Central memory CD8-positive, alpha-beta T cell (primary cell): ENCODE results near the gene CACNG4.

ENCODE experiments used
- ATAC-seq: fragments of 150-1000 bp; cut with Tn5 transposase; replicated peaks from 2 replicates; pipeline ENCODE4 v1.10.0; 2022; ENCODE audit warnings: mild to moderate bottlenecking, moderate FRiP score, moderate number of reproducible peaks; ENCODE audit not compliant: poor library complexity, severe bottlenecking; ENCODE audit errors: extremely low read depth
- DNase-seq, 2 donors: peaks; one replicate each; pipeline ENCODE4 v3.0.0; 2021; ENCODE audit warnings: low spot score in 2 of 2
- H3K27ac Mint-ChIP-seq: one replicate; pipeline ENCODE4 v1.8.0; 2022; ENCODE audit warnings: low read depth, mild to moderate bottlenecking, moderate library complexity, mixed read lengths
- H3K27me3 Mint-ChIP-seq: one replicate; pipeline ENCODE4 v1.8.0; 2022; ENCODE audit warnings: mixed read lengths
- H3K36me3 Mint-ChIP-seq: one replicate; pipeline ENCODE4 v1.8.0; 2022; ENCODE audit warnings: mild to moderate bottlenecking, moderate library complexity, mixed read lengths; ENCODE audit not compliant: insufficient read depth
- H3K4me1 Mint-ChIP-seq: one replicate; pipeline ENCODE4 v1.8.0; 2022; ENCODE audit warnings: mixed read lengths
- H3K4me3 Mint-ChIP-seq: one replicate; pipeline ENCODE4 v1.8.0; 2022; ENCODE audit warnings: mild to moderate bottlenecking, moderate library complexity, mixed read lengths
- H3K9me3 Mint-ChIP-seq: one replicate; pipeline ENCODE4 v1.8.0; 2022; ENCODE audit warnings: mixed read lengths

The CACNG4 gene

GRCh38 chr17:66985338-66986237 lies 21.1 kb downstream of the CACNG4 start:
- DNase-seq = no peak
- H3K4me1 Mint-ChIP-seq = no peaks in the 10 kb centered on the region
- H3K4me3 Mint-ChIP-seq = no peak overlapping the region
- H3K27ac Mint-ChIP-seq = no peak overlapping the region
- H3K27me3 Mint-ChIP-seq = peaks cover 89% of the 10 kb centered on the region
- no peak for ATAC-seq
- no peaks in the 10 kb centered on the region for H3K9me3 Mint-ChIP-seq
- no peaks in the 10 kb centered on the region for H3K36me3 Mint-ChIP-seq

DNA sequence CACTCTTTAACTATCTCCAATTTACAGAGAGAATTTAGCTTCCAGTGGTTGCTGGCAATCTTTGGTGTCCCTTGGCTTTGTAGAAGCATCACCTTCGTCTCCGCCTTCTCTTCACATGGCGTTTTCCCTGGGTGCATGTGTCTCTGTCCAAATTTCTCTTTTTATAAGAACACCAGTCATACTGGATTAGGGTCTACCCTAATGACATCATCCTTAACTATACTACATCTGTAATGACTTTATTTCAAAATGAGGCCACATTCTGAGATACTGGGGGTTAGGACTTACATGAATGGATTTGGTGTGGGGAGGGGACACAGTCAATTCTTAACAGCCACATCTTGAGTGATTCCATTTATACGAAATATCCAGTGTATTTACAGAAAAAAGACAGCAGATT lies 22.2 kb downstream of the CACNG4 start:
- H3K36me3 Mint-ChIP-seq = no peaks in the 10 kb centered on the region
- peaks cover 91% of the 10 kb centered on the region for H3K27me3 Mint-ChIP-seq
- no peak for ATAC-seq
- H3K27ac Mint-ChIP-seq = no peak overlapping the region
- DNase-seq = no peak
- no peak overlapping the region for H3K4me3 Mint-ChIP-seq
- no peaks in the 10 kb centered on the region for H3K9me3 Mint-ChIP-seq
- no peaks in the 10 kb centered on the region for H3K4me1 Mint-ChIP-seq

DNA sequence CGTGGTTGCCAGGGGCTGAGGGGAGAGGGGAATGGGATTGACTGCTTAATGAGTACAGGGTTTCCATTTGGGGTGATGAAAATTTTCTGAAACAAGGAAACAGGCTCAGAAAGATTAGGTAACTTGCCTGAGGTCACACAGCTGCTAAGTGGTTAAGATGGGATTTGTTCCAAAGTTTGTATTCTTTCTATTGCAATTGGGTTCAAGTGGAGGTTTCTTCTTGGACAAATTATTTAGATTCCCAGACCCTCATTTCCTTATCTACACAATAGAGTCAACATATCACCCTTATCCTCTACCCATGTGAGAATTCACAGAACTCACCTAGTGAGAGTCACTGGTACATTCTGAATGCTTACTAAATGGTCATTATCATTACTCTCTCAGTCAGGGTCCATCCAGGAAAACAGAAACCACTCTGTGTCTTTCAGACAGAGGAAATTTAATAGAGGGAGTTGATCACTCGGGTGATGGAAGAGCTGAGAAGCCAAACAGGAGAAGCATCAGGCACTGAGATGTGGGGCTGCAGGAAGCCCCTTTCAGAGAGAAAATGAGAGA lies 22.6 kb downstream of the CACNG4 start:
- Mint-ChIP-seq H3K4me1 (no peaks in the 10 kb centered on the region), H3K36me3 (no peaks in the 10 kb centered on the region), H3K27ac (no peak overlapping the region), H3K9me3 (no peaks in the 10 kb centered on the region), H3K27me3 (peaks cover 92% of the 10 kb centered on the region), H3K4me3 (no peak overlapping the region)
- no peak for DNase-seq
- ATAC-seq = no peak

DNA sequence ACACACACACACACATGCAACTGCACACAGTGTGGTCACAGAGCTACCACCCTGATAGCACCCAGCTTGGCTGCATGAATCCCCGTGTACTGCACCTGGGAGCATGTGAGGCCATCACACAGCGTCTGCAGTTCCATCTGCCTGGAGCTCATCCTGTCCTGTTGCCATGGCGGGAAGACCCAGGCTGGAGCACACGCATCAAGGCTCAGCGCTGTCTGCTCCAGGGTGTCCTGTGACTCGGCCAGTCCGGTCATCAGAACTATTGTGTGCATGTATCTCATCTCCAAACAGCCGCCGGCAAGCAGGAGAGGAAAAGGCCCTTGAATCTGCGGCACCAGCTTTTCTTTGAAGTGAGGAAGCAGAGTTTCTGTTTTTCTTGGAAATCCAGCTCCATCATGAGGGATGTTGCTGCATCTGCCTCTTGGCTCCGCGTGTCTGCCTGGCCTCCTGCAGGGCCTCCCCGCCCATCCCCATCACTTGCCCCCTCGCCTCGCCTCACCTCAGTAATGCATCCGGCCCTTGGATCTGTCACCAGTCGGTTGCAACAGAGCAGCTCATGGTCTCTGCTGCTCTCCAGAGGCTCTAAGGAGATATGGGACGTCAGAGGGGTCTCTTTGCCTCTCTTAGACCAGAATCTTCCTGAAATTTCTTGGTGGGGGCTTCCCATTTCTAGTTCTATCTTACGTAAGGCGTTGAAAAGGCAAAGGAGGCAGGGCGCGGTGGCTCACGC lies 23.7 kb downstream of the CACNG4 start:
- no peaks in the 10 kb centered on the region for H3K4me1 Mint-ChIP-seq
- peaks cover 87% of the 10 kb centered on the region for H3K27me3 Mint-ChIP-seq
- ATAC-seq (no peak), DNase-seq (no peak)
- H3K27ac Mint-ChIP-seq = no peak overlapping the region
- no peaks in the 10 kb centered on the region for H3K36me3 Mint-ChIP-seq
- no peak overlapping the region for H3K4me3 Mint-ChIP-seq
- H3K9me3 Mint-ChIP-seq = no peaks in the 10 kb centered on the region

GRCh38 chr17:66989076-66989475 lies 24.6 kb downstream of the CACNG4 start:
- DNase-seq (no peak), ATAC-seq (no peak)
- peaks cover 78% of the 10 kb centered on the region for H3K27me3 Mint-ChIP-seq
- no peak overlapping the region for H3K4me3 Mint-ChIP-seq
- no peak overlapping the region for H3K27ac Mint-ChIP-seq
- no peaks in the 10 kb centered on the region for H3K9me3 Mint-ChIP-seq
- no peaks in the 10 kb centered on the region for H3K36me3 Mint-ChIP-seq
- no peaks in the 10 kb centered on the region for H3K4me1 Mint-ChIP-seq

DNA sequence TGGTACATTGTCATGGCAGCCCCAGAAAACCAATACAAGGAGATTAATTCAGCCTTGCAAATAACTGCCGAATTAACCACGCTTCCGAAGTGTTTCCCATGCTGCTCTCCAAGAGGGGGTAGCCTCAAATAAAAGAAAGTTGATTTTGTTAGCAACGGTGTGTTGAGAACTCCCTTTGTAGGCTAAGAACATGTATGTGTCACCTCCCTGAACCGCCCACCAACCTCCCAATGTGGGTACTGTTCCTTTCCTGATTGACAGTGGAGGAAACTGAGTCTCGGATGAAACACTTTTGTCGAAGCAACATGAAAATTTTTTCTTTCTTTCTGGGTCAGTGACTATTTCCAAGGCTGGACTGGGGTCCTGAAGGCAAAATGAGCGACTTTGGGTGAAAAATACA lies 25.1 kb downstream of the CACNG4 start:
- H3K9me3 Mint-ChIP-seq = no peaks in the 10 kb centered on the region
- no peaks in the 10 kb centered on the region for H3K36me3 Mint-ChIP-seq
- H3K4me3 Mint-ChIP-seq = no peak overlapping the region
- DNase-seq (no peak), ATAC-seq (no peak)
- H3K27me3 Mint-ChIP-seq = peaks cover 74% of the 10 kb centered on the region
- H3K4me1 Mint-ChIP-seq = no peaks in the 10 kb centered on the region
- no peak overlapping the region for H3K27ac Mint-ChIP-seq

GRCh38 chr17:66990047-66990446 lies 25.5 kb downstream of the CACNG4 start:
- Mint-ChIP-seq H3K9me3 (no peaks in the 10 kb centered on the region), H3K4me1 (no peaks in the 10 kb centered on the region), H3K27ac (no peak overlapping the region), H3K27me3 (peaks cover 74% of the 10 kb centered on the region), H3K4me3 (no peak overlapping the region), H3K36me3 (no peaks in the 10 kb centered on the region)
- no peak for DNase-seq
- ATAC-seq = no peak

DNA sequence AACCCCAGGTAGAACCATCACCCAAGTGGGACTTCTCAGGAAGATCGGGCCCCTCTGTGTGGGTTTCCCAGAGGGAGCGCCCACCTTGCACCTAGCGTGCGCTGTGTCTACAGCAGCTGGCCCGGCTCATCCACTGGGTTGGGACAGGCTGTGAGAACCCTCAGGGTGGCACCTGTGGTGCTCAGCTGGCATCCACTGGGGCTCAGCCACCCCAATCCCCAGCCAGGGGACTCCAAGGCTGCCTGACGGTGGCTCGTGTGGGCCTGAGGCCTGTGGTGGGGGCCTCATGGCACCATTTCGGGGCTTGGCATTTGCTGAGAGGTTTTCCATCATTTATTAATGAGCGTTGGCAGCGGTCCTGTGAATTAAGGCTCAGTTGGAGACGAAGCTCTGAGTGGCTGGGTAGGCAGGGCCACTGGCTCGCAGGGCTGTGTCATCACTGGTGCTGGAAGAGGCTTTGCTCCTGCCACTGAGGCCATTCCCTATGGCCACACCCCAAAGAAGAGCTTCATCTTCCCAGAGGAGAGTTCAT lies 28.5 kb downstream of the CACNG4 start:
- Mint-ChIP-seq H3K27ac (no peak overlapping the region), H3K27me3 (peaks cover 68% of the 10 kb centered on the region), H3K36me3 (no peaks in the 10 kb centered on the region), H3K9me3 (no peaks in the 10 kb centered on the region), H3K4me3 (no peak overlapping the region), H3K4me1 (no peaks in the 10 kb centered on the region)
- ATAC-seq = no peak
- no peak for DNase-seq

DNA sequence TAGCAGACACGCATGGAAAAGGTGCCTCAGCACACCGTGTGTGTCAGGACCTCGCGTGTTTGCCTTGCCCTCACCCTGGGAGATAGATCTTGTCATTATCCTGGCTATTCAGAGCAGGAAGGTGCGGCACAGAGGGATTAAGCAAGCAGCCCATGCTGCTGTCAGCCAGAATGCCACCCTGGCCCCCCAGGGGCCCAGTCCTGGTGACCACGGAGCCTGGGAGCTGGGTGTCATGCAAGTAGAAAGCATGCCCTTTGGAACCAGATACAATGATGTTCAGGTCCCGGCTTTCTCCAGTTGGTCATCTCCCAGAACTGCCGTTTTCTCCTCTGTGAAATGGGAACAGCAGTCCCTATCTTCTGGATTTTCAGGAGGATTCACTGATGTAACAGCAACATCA lies 29.9 kb downstream of the CACNG4 start:
- Mint-ChIP-seq H3K4me3 (no peak overlapping the region), H3K4me1 (no peaks in the 10 kb centered on the region), H3K36me3 (no peaks in the 10 kb centered on the region), H3K27ac (no peak overlapping the region), H3K9me3 (no peaks in the 10 kb centered on the region), H3K27me3 (peaks cover 56% of the 10 kb centered on the region)
- DNase-seq = no peak
- no peak for ATAC-seq

- H3K9me3 Mint-ChIP-seq = no peaks in the 10 kb centered on the region
- no peaks in the 10 kb centered on the region for H3K36me3 Mint-ChIP-seq
- H3K4me1 Mint-ChIP-seq = no peaks in the 10 kb centered on the region
- H3K27me3 Mint-ChIP-seq = peaks cover 50% of the 10 kb centered on the region
- no peak overlapping the region for H3K4me3 Mint-ChIP-seq
- H3K27ac Mint-ChIP-seq = no peak overlapping the region
- DNase-seq (no peak), ATAC-seq (no peak)
Observed at GRCh38 chr17:66994930-66995535, 30.5 kb downstream of the CACNG4 start.

DNA sequence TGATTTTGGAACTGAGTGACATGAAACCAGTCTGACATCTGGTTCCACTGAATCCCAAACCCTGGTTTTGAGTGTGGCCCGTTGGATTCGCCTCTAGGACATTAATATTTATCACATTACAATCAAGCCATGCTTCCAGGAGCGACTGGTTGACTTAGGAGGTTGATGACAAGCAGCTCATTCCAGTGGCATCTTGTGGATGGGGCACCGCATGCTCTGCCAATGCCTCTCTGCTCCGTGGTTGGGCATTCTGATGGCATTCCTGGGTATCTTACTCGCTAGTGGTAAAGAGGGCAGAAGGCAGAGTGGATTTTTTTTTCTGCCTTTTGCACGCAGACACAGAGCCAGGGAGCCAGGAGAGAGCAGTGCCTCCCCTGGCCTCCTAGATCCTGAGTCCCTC lies 31.4 kb downstream of the CACNG4 start:
- Mint-ChIP-seq H3K9me3 (no peaks in the 10 kb centered on the region), H3K27me3 (peaks cover 46% of the 10 kb centered on the region), H3K4me3 (no peak overlapping the region), H3K4me1 (no peaks in the 10 kb centered on the region), H3K27ac (no peak overlapping the region), H3K36me3 (no peaks in the 10 kb centered on the region)
- DNase-seq (no peak), ATAC-seq (no peak)

- H3K36me3 Mint-ChIP-seq = no peaks in the 10 kb centered on the region
- no peak for ATAC-seq
- H3K27ac Mint-ChIP-seq = no peak overlapping the region
- no peak for DNase-seq
- H3K4me1 Mint-ChIP-seq = no peaks in the 10 kb centered on the region
- H3K27me3 Mint-ChIP-seq = peaks cover 44% of the 10 kb centered on the region
- H3K4me3 Mint-ChIP-seq = no peak overlapping the region
- no peaks in the 10 kb centered on the region for H3K9me3 Mint-ChIP-seq
Observed at GRCh38 chr17:66996926-66997325, 32.4 kb downstream of the CACNG4 start.
